ENCODE results near the gene LRRC7. TPM values are rescaled to one million over a fixed set of nuclear protein-coding genes. Genes with fewer than 3 reads are reported as not detected.

The LRRC7 gene
- total and polyA plus RNA-seq, 2 of the 8 experiments (the other 6 are each of a cell fraction or from before 2014, with no cell fraction given), result 0.03 to 0.17 TPM

- TF ChIP-seq CHD7 (IDR thresholded peaks at IDR 0.05; ENCODE audit: insufficient replicate concordance, low read length), result no peak
These were observed 47.4 kb upstream of the LRRC7 start (continued) for GRCh38 chr1:69520326-69520725.
